ENCODE results near the gene DPP10. TPM values are rescaled to one million over a fixed set of nuclear protein-coding genes. Genes with fewer than 3 reads are reported as not detected.

Gene DPP10
- total and polyA plus RNA-seq, 10 of the 15 experiments (the other 5 are each of a cell fraction or from before 2014, with no cell fraction given): not detected

Small RNA genes within 50 kb of the gene (small RNA-seq; reads per million reads assigned to genes)
- not detected for gene RNU2-41P

Data from GM12878 (cell line).